HEK293 (cell line): ENCODE results near the gene NFIB.

Experiments
- CTCF ChIA-PET: fragments of 350-600 bp; formaldehyde crosslinking; extraction: SDS; loops from one replicate; lab custom pipeline; 2021; ENCODE audit warnings: antibody characterized with exemption; lab: Yijun Ruan, JAX
- POLR2A ChIA-PET: fragments of 300-600 bp; formaldehyde crosslinking; extraction: SDS; loops from one replicate; lab custom pipeline; 2020; ENCODE audit warnings: antibody characterized with exemption, inconsistent platforms; lab: Yijun Ruan, JAX
- H3K27ac ChIP-seq: fragments of 200-500 bp; sonication (Bioruptor generic); 2 replicates; pipeline ENCODE4 v1.5.1; 2014; ENCODE audit warnings: low read depth, low read length, control low read depth, inconsistent platforms; ENCODE audit errors: extremely low read depth
- H3K36me3 ChIP-seq, 2 experiments: fragments of 200-500 bp in 1 of 2; sonication (Bioruptor generic) in 1 of 2; 1 replicate in 1 of 2; 2 replicates in 1 of 2; pipeline ENCODE4 v1.5.1; 2014 to 2017; ENCODE audit warnings: inconsistent platforms in 2 of 2, low read length in 2 of 2; ENCODE audit not compliant: control insufficient read depth in 2 of 2, insufficient read depth in 1 of 2
- H3K4me1 ChIP-seq: fragments of 200-500 bp; sonication (Bioruptor generic); 2 replicates; pipeline ENCODE4 v1.5.1; 2014; ENCODE audit warnings: mild to moderate bottlenecking, low read length, inconsistent platforms; ENCODE audit not compliant: control insufficient read depth, insufficient read depth
- H3K4me3 ChIP-seq: 2 replicates; pipeline ENCODE4 v1.5.1; 2011; ENCODE audit warnings: low read depth, mild to moderate bottlenecking, control low read depth, low read length, moderate library complexity
- H3K9me3 ChIP-seq: fragments of 200-500 bp; sonication (Bioruptor generic); 2 replicates; pipeline ENCODE4 v1.5.1; 2014; ENCODE audit warnings: low read depth, low read length, inconsistent platforms; ENCODE audit not compliant: control insufficient read depth, insufficient read depth
- AEBP2 ChIP-seq: fragments of 450-650 bp; formaldehyde crosslinking; IDR thresholded peaks from 2 replicates; pipeline ENCODE4 v1.5.1; 2016; ENCODE audit warnings: missing biosample characterization, missing genetic modification characterization, borderline replicate concordance
- ATF2 ChIP-seq: fragments of 450-650 bp; formaldehyde crosslinking; IDR thresholded peaks from 2 replicates; pipeline ENCODE4 v1.5.1; 2016; ENCODE audit warnings: missing biosample characterization, missing genetic modification characterization, low read depth
- GLIS1 ChIP-seq: fragments of 450-650 bp; formaldehyde crosslinking; IDR thresholded peaks from 2 replicates; pipeline ENCODE4 v1.5.1; 2016; ENCODE audit warnings: missing biosample characterization, missing genetic modification characterization
- HOXD13 ChIP-seq: sonication (generic); formaldehyde crosslinking; IDR thresholded peaks from 2 replicates; pipeline ENCODE4 v1.8.0; 2022; ENCODE audit warnings: missing genetic modification reagents, borderline replicate concordance
- MZF1 ChIP-seq: fragments of 450-650 bp; formaldehyde crosslinking; IDR thresholded peaks from 2 replicates; pipeline ENCODE4 v1.5.1; 2017; ENCODE audit warnings: missing biosample characterization, missing genetic modification characterization, borderline replicate concordance
- PRDM1 ChIP-seq: fragments of 450-650 bp; formaldehyde crosslinking; IDR thresholded peaks from 2 replicates; pipeline ENCODE4; 2016; ENCODE audit warnings: missing biosample characterization, missing genetic modification characterization
- REPIN1 ChIP-seq: fragments of 450-650 bp; formaldehyde crosslinking; IDR thresholded peaks from 2 replicates; pipeline ENCODE4 v1.5.1; 2017; ENCODE audit warnings: missing biosample characterization, missing genetic modification characterization, low read depth
- SCRT2 ChIP-seq: fragments of 450-650 bp; formaldehyde crosslinking; IDR thresholded peaks from 2 replicates; pipeline ENCODE4 v1.5.1; 2016; ENCODE audit warnings: missing biosample characterization, missing genetic modification characterization
- SETDB1 ChIP-seq: IDR thresholded peaks from one replicate; pipeline ENCODE4 v1.6.1; 2017; ENCODE audit warnings: mild to moderate bottlenecking, low read length, moderate library complexity, mixed read lengths; ENCODE audit not compliant: insufficient read length
- ZBTB1 ChIP-seq: fragments of 450-650 bp; formaldehyde crosslinking; IDR thresholded peaks from 2 replicates; pipeline ENCODE4 v1.5.1; 2016; ENCODE audit warnings: missing biosample characterization, missing genetic modification characterization
- ZNF18 ChIP-seq: fragments of 450-650 bp; formaldehyde crosslinking; IDR thresholded peaks from 2 replicates; pipeline ENCODE4 v1.5.1; 2016; ENCODE audit warnings: missing biosample characterization, missing genetic modification characterization
- ZNF280C ChIP-seq: fragments of 450-650 bp; formaldehyde crosslinking; IDR thresholded peaks from 2 replicates; pipeline ENCODE4 v1.5.1; 2016; ENCODE audit warnings: missing biosample characterization, missing genetic modification characterization
- ZNF394 ChIP-seq: fragments of 450-650 bp; formaldehyde crosslinking; IDR thresholded peaks from 2 replicates; pipeline ENCODE4 v1.5.1; 2016; ENCODE audit warnings: missing biosample characterization, missing genetic modification characterization, mild to moderate bottlenecking, moderate library complexity, borderline replicate concordance
- ZNF423 ChIP-seq: fragments of 450-650 bp; formaldehyde crosslinking; IDR thresholded peaks from 2 replicates; pipeline ENCODE4 v1.5.1; 2016; ENCODE audit warnings: missing biosample characterization, missing genetic modification characterization
- ZNF433 ChIP-seq: fragments of 450-650 bp; formaldehyde crosslinking; IDR thresholded peaks from 2 replicates; pipeline ENCODE4 v1.5.1; 2016; ENCODE audit warnings: missing biosample characterization, missing genetic modification characterization, low read depth
- ZNF488 ChIP-seq: fragments of 450-650 bp; formaldehyde crosslinking; IDR thresholded peaks from 2 replicates; pipeline ENCODE4 v1.5.1; 2016; ENCODE audit warnings: missing biosample characterization, missing genetic modification characterization
- ZNF704 ChIP-seq: fragments of 450-650 bp; formaldehyde crosslinking; IDR thresholded peaks from 2 replicates; pipeline ENCODE4 v1.5.1; 2016; ENCODE audit warnings: missing biosample characterization, missing genetic modification characterization
- ZNF768 ChIP-seq: fragments of 450-650 bp; formaldehyde crosslinking; IDR thresholded peaks from 2 replicates; pipeline ENCODE4 v1.5.1; 2018; ENCODE audit warnings: missing biosample characterization, mild to moderate bottlenecking, missing genetic modification characterization
- ZSCAN23 ChIP-seq: fragments of 450-650 bp; formaldehyde crosslinking; IDR thresholded peaks from 2 replicates; pipeline ENCODE4 v1.5.1; 2016; ENCODE audit warnings: missing biosample characterization, missing genetic modification characterization

Gene NFIB

GRCh38 chr9:14131356-14132088, 182.4 kb downstream of the NFIB start:
- no peak overlapping the region for H3K4me3 ChIP-seq
- TF ChIP-seq SETDB1 (no peak), SCRT2 (tag by site-specific recombination) (0 out of 2 replicates have a peak, but pooled peaks have one; percentile 20)
- peaks cover 2 to 3% of the 10 kb centered on the region in 2 experiments; a peak in 2 of 3 replicates for H3K36me3 ChIP-seq
- POLR2A ChIA-PET = no interaction called here
- peaks cover 1% of the 10 kb centered on the region; the same call in 1 of the 2 replicates for H3K4me1 ChIP-seq
- CTCF ChIA-PET = interaction anchor here (0.5 kb wide), 1 partner anchor 222 kb away, joined by 3 read pairs; no protein-coding TSS in a partner anchor
- no peaks in the 10 kb centered on the region for H3K9me3 ChIP-seq
- H3K27ac ChIP-seq = no peak overlapping the region

- Histone ChIP-seq H3K9me3 (no peaks in the 10 kb centered on the region), H3K4me1 (no peaks in the 10 kb centered on the region), H3K36me3 (peaks cover 6 to 11% of the 10 kb centered on the region in 2 experiments; a peak in 2 of 3 replicates), H3K4me3 (no peak overlapping the region), H3K27ac (no peak overlapping the region)
- CTCF ChIA-PET = interaction anchor here (0.9 kb wide), 1 partner anchor 156 kb away, joined by 3 read pairs; no protein-coding TSS in a partner anchor
- TF ChIP-seq PRDM1 (tag by site-specific recombination) = no peak
- TF ChIP-seq ZNF704 (tag by site-specific recombination) = no peak
- no peak for TF ChIP-seq ZNF423 (tag by site-specific recombination)
- TF ChIP-seq ZNF433 (tag by site-specific recombination) = no peak
- no peak for TF ChIP-seq ZNF768 (tag by site-specific recombination)
- TF ChIP-seq AEBP2 (tag by site-specific recombination) = no peak
- TF ChIP-seq ZBTB1 (tag by site-specific recombination) = no peak
- no peak for TF ChIP-seq REPIN1 (tag by site-specific recombination)
- no peak for TF ChIP-seq ATF2
- TF ChIP-seq ZNF18 (tag by site-specific recombination) = no peak
- no peak for TF ChIP-seq ZNF280C
- TF ChIP-seq GLIS1 (tag by site-specific recombination) = no peak
- no peak for TF ChIP-seq MZF1 (tag by site-specific recombination)
- no peak for TF ChIP-seq SETDB1
- TF ChIP-seq HOXD13 (CRISPR knock-in tag) = no peak
- no peak for TF ChIP-seq ZNF488 (tag by site-specific recombination)
- TF ChIP-seq ZNF394 = no peak
- TF ChIP-seq ZSCAN23 (tag by site-specific recombination) = no peak
- POLR2A ChIA-PET = interaction anchor here (0.6 kb wide), 1 partner anchor 135 kb away, joined by 4 read pairs; no protein-coding TSS in a partner anchor
Observed at GRCh38 chr9:14127656-14128055, 186.3 kb downstream of the NFIB start.
